B cell (primary cell): ENCODE results near the gene DLK1. TPM values are rescaled to one million over a fixed set of nuclear protein-coding genes. Genes with fewer than 3 reads are reported as not detected.

ENCODE experiments used
- ATAC-seq: fragments of 200-7000 bp; cut with Tn5 transposase; one replicate; pipeline ENCODE4 v1.10.0; 2021; ENCODE audit warnings: low read depth, mild to moderate bottlenecking, moderate number of reproducible peaks, moderate library complexity
- CTCF ChIA-PET: fragments of 350-600 bp; sonication (Branson Sonifier 250); formaldehyde crosslinking; loops from one replicate; lab custom pipeline; 2021; ENCODE audit warnings: antibody characterized with exemption, inconsistent platforms; lab: Charles Lee
- POLR2A ChIA-PET: fragments of 350-600 bp; sonication (Branson Sonifier 250); formaldehyde crosslinking; loops from one replicate; lab custom pipeline; 2021; ENCODE audit warnings: antibody characterized with exemption; lab: Charles Lee
- DNase-seq: peaks from one replicate; pipeline ENCODE4 v3.0.0; 2013
- H2AFZ ChIP-seq: 2 replicates; pipeline ENCODE4 v1.6.1; 2012; ENCODE audit warnings: mild to moderate bottlenecking, low read depth, low read length; ENCODE audit not compliant: insufficient read depth, poor library complexity, severe bottlenecking
- H3K27ac ChIP-seq, 2 donors: 1 replicate in 1 of 2; 2 replicates in 1 of 2; pipeline ENCODE4 v1.5.1; 2012 to 2013; ENCODE audit warnings: low read length in 2 of 2, mild to moderate bottlenecking in 2 of 2, moderate library complexity in 1 of 2
- H3K27me3 ChIP-seq, 4 experiments: fragments of 200-600 bp in 1 of 4; sonication (generic) in 1 of 4; replicated peaks in 1 of 4; 1 replicate in 2 of 4; 2 replicates in 2 of 4; pipeline versions ENCODE4 v1.6.1 to v1.7.0; 2013 to 2016; ENCODE audit warnings: low read length in 3 of 4, mild to moderate bottlenecking in 2 of 4, mixed read lengths in 1 of 4, moderate library complexity in 1 of 4; ENCODE audit not compliant: insufficient read depth in 4 of 4, control insufficient read depth in 3 of 4; ENCODE audit errors: control extremely low read depth in 1 of 4
- H3K36me3 ChIP-seq, 2 experiments: replicated peaks in 1 of 2; 1 replicate in 1 of 2; 2 replicates in 1 of 2; pipeline versions ENCODE4 v1.6.1 to v1.7.1; 2013; ENCODE audit warnings: low read length in 1 of 2; ENCODE audit not compliant: insufficient read depth in 2 of 2, control insufficient read depth in 1 of 2; ENCODE audit errors: control extremely low read depth in 1 of 2, extremely low read depth in 1 of 2
- H3K4me1 ChIP-seq, 2 donors: fragments of 200-600 bp in 1 of 2; sonication (generic) in 1 of 2; 1 replicate in 1 of 2; 2 replicates in 1 of 2; pipeline versions ENCODE4 v1.5.1 to v1.6.1; 2013 to 2017; ENCODE audit warnings: low read length in 2 of 2; ENCODE audit not compliant: control insufficient read depth in 2 of 2, insufficient read depth in 2 of 2
- H3K4me2 ChIP-seq: replicated peaks from 2 replicates; pipeline ENCODE3; 2012; ENCODE audit warnings: mild to moderate bottlenecking, low read depth, low read length; ENCODE audit not compliant: poor library complexity, severe bottlenecking
- H3K4me3 ChIP-seq, 5 experiments: fragments of 200-600 bp in 1 of 5; sonication (generic) in 1 of 5; 1 replicate in 3 of 5; 2 replicates in 2 of 5; pipeline versions ENCODE4 v1.5.1 to v1.7.0; 2011 to 2016; ENCODE audit warnings: low read length in 4 of 5, mild to moderate bottlenecking in 4 of 5, low read depth in 2 of 5, control low read depth in 1 of 5, moderate library complexity in 1 of 5; ENCODE audit not compliant: insufficient read depth in 1 of 5; ENCODE audit errors: control extremely low read depth in 1 of 5, extremely low read depth in 1 of 5
- H3K79me2 ChIP-seq: fragments of 200-600 bp; sonication (generic); one replicate; pipeline ENCODE4 v1.6.0; 2016; ENCODE audit warnings: low read length; ENCODE audit not compliant: control insufficient read depth, insufficient read depth
- H3K9ac ChIP-seq: fragments of 200-600 bp; sonication (generic); 2 replicates; pipeline ENCODE4 v1.6.1; 2017; ENCODE audit warnings: mild to moderate bottlenecking, low read length, moderate library complexity
- H3K9me3 ChIP-seq, 3 donors: one replicate each; pipeline versions ENCODE4 v1.6.1 to v1.7.1; 2013; ENCODE audit warnings: low read length in 2 of 3; ENCODE audit not compliant: control insufficient read depth in 2 of 3, insufficient read depth in 1 of 3; ENCODE audit errors: control extremely low read depth in 1 of 3
- H4K20me1 ChIP-seq: 2 replicates; pipeline ENCODE4 v1.6.0; 2012; ENCODE audit warnings: mild to moderate bottlenecking, low read length; ENCODE audit not compliant: insufficient read depth, control insufficient read depth, poor library complexity, severe bottlenecking
- H3K27ac Mint-ChIP-seq: one replicate; pipeline ENCODE4 v1.8.0; 2021; ENCODE audit warnings: mixed read lengths
- H3K27me3 Mint-ChIP-seq: one replicate; pipeline ENCODE4 v1.8.0; 2021; ENCODE audit warnings: mixed read lengths
- H3K4me1 Mint-ChIP-seq: one replicate; pipeline ENCODE4 v1.8.0; 2021; ENCODE audit warnings: mixed read lengths
- H3K4me3 Mint-ChIP-seq: one replicate; pipeline ENCODE4 v1.8.0; 2021; ENCODE audit warnings: mixed read lengths
- H3K9me3 Mint-ChIP-seq: one replicate; pipeline ENCODE4 v1.8.0; 2022; ENCODE audit warnings: mixed read lengths; ENCODE audit not compliant: insufficient read depth
- CTCF ChIP-seq: fragments of 200-600 bp; IDR thresholded peaks from one replicate; pipeline ENCODE4 v1.8.0; 2022; ENCODE audit warnings: antibody characterized with exemption, mild to moderate bottlenecking
- EZH2 ChIP-seq: IDR thresholded peaks from 2 replicates; pipeline ENCODE4 v1.6.1; 2012; ENCODE audit warnings: borderline replicate concordance, low read depth, mild to moderate bottlenecking, moderate library complexity, low read length; ENCODE audit not compliant: insufficient read depth, poor library complexity, severe bottlenecking
- WGBS: methylation state at CpG from one replicate; pipeline ENCODE4 v1.1.5; 2013; ENCODE audit warnings: missing lambda C conversion rate; ENCODE audit not compliant: insufficient coverage; 5-methylcytosine and 5-hydroxymethylcytosine counted together
- intact Hi-C: fragments of 100-400 bp; cut with micrococcal nuclease; formaldehyde crosslinking; loops from one replicate; pipeline ENCODE4 v1.10.0; 2022
- polyA plus RNA-seq: library from polyadenylated mRNA; depleted of rRNA; stranded (reverse); fragments of >200 nt; gene quantifications from 2 replicates; pipeline ENCODE4 v1.2.3, GENCODE V29; 2012
- total RNA-seq, 2 donors: library from RNA; stranded (reverse); fragments of 120-200 nt in 1 of 2; gene quantifications; 1 replicate in 1 of 2; 2 replicates in 1 of 2; pipeline versions ENCODE4 v1.2.3 to v1.2.4, GENCODE V29; 2013 to 2022

The DLK1 gene
- total and polyA plus RNA-seq, 2 donors (not counting 1 experiment from before 2014, with no cell fraction given) = not detected

- no peaks in the 10 kb centered on the region for H3K27me3 ChIP-seq
- ATAC-seq (no peak), DNase-seq (no peak)
- H3K4me1 ChIP-seq = no peaks in the 10 kb centered on the region
- no peak overlapping the region for H2AFZ ChIP-seq
- Mint-ChIP-seq H3K27me3 (peaks cover 3% of the 10 kb centered on the region), H3K4me3 (no peak overlapping the region), H3K4me1 (no peaks in the 10 kb centered on the region), H3K9me3 (peaks cover 2% of the 10 kb centered on the region), H3K27ac (no peak overlapping the region)
- no peaks in the 10 kb centered on the region for H3K79me2 ChIP-seq
- no peaks in the 10 kb centered on the region for H4K20me1 ChIP-seq
- H3K9me3 ChIP-seq = peaks cover 0 to 11% (median 0%) of the 10 kb centered on the region in 3 donors
- H3K9ac ChIP-seq = no peak overlapping the region
- 89% methylated on average over 3 of the region's 6 CpGs for WGBS
- H3K4me3 ChIP-seq = no peak overlapping the region
- intact Hi-C loops = no loop called here
- ChIA-PET POLR2A (no interaction called here), CTCF (no interaction called here)
- no peak overlapping the region for H3K27ac ChIP-seq
- no peaks in the 10 kb centered on the region for H3K36me3 ChIP-seq
- no peak overlapping the region for H3K4me2 ChIP-seq
- no peak for TF ChIP-seq EZH2
Observed at GRCh38 chr14:100738269-100738691, 11.6 kb downstream of the DLK1 start.

- DNase-seq = no peak
- WGBS = 91% methylated on average over 9 of the region's 10 CpGs
- POLR2A ChIA-PET = no interaction called here
- no peak overlapping the region for H3K9ac ChIP-seq
- Mint-ChIP-seq H3K27ac (no peak overlapping the region), H3K9me3 (peaks cover 2% of the 10 kb centered on the region), H3K27me3 (peaks cover 3% of the 10 kb centered on the region), H3K4me3 (no peak overlapping the region), H3K4me1 (no peaks in the 10 kb centered on the region)
- no peak for ATAC-seq
- CTCF ChIA-PET = no interaction called here
- no peak overlapping the region for H3K4me3 ChIP-seq
- no peak overlapping the region for H3K27ac ChIP-seq
- no peak overlapping the region for H2AFZ ChIP-seq
- H3K4me1 ChIP-seq = no peaks in the 10 kb centered on the region
- intact Hi-C loops = no loop called here
- H3K79me2 ChIP-seq = no peaks in the 10 kb centered on the region
- H3K36me3 ChIP-seq = no peaks in the 10 kb centered on the region
- H4K20me1 ChIP-seq = no peaks in the 10 kb centered on the region
- TF ChIP-seq CTCF (no peak), EZH2 (no peak)
- H3K4me2 ChIP-seq = no peak overlapping the region
- H3K9me3 ChIP-seq = peaks cover 0 to 11% (median 0%) of the 10 kb centered on the region in 3 donors
- no peaks in the 10 kb centered on the region for H3K27me3 ChIP-seq
Observed at GRCh38 chr14:100738704-100739131, 12.0 kb downstream of the DLK1 start.
